Astrocyte of the cerebellum (primary cell): ENCODE data around the gene ITPKA.
"Not testable (repeated sequence)": the region's sequence is repeated elsewhere in the genome, so short reads cannot be mapped to it uniquely, and the experiment has no call there.

Experiments used
- DNase-seq: peaks from one replicate; pipeline ENCODE4 v3.0.0-alpha.2; 2011; ENCODE audit warnings: low read depth
- H3K4me3 ChIP-seq: 2 replicates; pipeline ENCODE4 v1.5.1; 2011; ENCODE audit warnings: mild to moderate bottlenecking, low read depth, low read length, moderate library complexity
- CTCF ChIP-seq: IDR thresholded peaks from 2 replicates; pipeline ENCODE4 v1.5.1; 2012; ENCODE audit warnings: low read length, low read depth, moderate library complexity, mild to moderate bottlenecking; ENCODE audit errors: missing control alignments
- in situ Hi-C: cut with HindIII; loops from 2 replicates; pipeline ENCODE4 v1.10.0; 2017; ENCODE audit warnings: low sequenced_read_pairs

ITPKA gene

GRCh38 chr15:41493205-41493901 lies at the start of gene ITPKA:
ITPKA (plus strand) TSS chr15:41493874; CDS start chr15:41493928, 54 bp downstream.
- TF ChIP-seq CTCF: no peak
- in situ Hi-C loops: no loop called here
- H3K4me3 ChIP-seq: peak within 1 kb of the TSS; percentile 52
- DNase-seq: no peak

- no peak overlapping the region for H3K4me3 ChIP-seq
- in situ Hi-C loops: no loop called here
- DNase-seq: no peak
- no peak for TF ChIP-seq CTCF
Observed at GRCh38 chr15:41445399-41445798, 48.3 kb upstream of the ITPKA start.

- no peak for TF ChIP-seq CTCF
- H3K4me3 ChIP-seq: no peak overlapping the region
- in situ Hi-C loops: no loop called here
- DNase-seq: no peak
Observed at GRCh38 chr15:41462084-41462795, 31.4 kb upstream of the ITPKA start.

- no peak for TF ChIP-seq CTCF
- H3K4me3 ChIP-seq: no peak overlapping the region
- no peak for DNase-seq
- in situ Hi-C loops: no loop called here
Observed at GRCh38 chr15:41464889-41465580, 28.6 kb upstream of the ITPKA start.

GRCh38 chr15:41465822-41466421 lies 27.8 kb upstream of the ITPKA start:
- peak; percentile 99 for TF ChIP-seq CTCF
- peak; percentile 46 for DNase-seq

GRCh38 chr15:41466711-41467110 lies 27.0 kb upstream of the ITPKA start:
- no peak for TF ChIP-seq CTCF
- DNase-seq: no peak
- in situ Hi-C loops: no loop called here
- H3K4me3 ChIP-seq: no peak overlapping the region

More at GRCh38 chr15:41465822-41466421, 27.8 kb upstream of the ITPKA start:
- in situ Hi-C loops: no loop called here
- no peak overlapping the region for H3K4me3 ChIP-seq

GRCh38 chr15:41469644-41470043 lies 24.0 kb upstream of the ITPKA start:
- DNase-seq, in situ Hi-C loops, H3K4me3 ChIP-seq: not testable (repeated sequence)
